ENCODE measurements around the gene SETBP1.

The SETBP1 gene

DNA sequence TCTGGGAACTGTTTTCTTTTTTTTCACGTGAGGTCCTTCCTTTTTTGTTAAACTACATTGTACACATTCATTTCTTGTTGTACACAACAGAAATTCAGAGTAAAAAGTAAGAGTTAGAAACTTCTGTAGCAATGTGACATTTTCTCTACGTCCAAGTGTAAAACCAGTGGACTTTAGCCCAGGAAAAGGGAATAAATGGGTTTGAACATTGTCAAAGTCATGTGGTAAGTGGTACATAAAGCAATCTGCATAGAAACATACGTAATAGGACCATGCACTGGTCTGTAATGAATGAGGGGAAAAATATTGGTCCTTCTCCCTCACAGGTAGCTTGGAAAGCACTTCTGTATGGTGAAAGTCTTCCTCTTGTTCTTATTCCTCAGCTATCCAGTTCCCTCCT lies 421.4 kb downstream of the SETBP1 start:
- no peak for DNase-seq
- no peak overlapping the region for H3K4me3 ChIP-seq (ENCODE audit: low read depth, low read length)
- no peaks in the 10 kb centered on the region for H3K36me3 ChIP-seq
- no peaks in the 10 kb centered on the region for H3K27me3 ChIP-seq
- TF ChIP-seq, protein P1, sequence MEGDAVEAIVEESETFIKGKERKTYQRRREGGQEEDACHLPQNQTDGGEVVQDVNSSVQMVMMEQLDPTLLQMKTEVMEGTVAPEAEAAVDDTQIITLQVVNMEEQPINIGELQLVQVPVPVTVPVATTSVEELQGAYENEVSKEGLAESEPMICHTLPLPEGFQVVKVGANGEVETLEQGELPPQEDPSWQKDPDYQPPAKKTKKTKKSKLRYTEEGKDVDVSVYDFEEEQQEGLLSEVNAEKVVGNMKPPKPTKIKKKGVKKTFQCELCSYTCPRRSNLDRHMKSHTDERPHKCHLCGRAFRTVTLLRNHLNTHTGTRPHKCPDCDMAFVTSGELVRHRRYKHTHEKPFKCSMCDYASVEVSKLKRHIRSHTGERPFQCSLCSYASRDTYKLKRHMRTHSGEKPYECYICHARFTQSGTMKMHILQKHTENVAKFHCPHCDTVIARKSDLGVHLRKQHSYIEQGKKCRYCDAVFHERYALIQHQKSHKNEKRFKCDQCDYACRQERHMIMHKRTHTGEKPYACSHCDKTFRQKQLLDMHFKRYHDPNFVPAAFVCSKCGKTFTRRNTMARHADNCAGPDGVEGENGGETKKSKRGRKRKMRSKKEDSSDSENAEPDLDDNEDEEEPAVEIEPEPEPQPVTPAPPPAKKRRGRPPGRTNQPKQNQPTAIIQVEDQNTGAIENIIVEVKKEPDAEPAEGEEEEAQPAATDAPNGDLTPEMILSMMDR (IDR thresholded peaks at IDR 0.05; ENCODE audit: low read depth, low read length) = no peak
- H3K4me1 ChIP-seq = no peaks in the 10 kb centered on the region
- H3K9me3 ChIP-seq = no peaks in the 10 kb centered on the region

DNA sequence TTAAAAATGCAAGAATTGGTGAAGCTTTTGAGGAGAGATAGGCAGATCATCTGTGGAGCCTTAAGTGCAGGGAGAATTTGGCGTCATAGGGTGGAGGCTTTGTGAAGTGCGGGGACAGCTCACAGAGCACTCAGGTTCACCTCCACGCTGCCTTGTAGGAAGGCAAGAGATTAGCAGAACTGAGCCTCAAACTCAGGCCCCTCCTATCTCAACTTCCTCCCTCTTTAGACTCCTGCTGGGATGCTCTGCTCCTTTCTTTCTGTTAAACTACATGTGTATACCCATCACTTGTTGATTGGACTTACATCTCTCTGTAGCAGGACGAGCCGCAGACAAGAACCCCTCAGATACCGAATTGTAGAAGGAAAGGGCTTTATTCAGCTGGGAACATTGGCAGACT lies 422.2 kb downstream of the SETBP1 start:
- H3K4me1 ChIP-seq = no peaks in the 10 kb centered on the region
- TF ChIP-seq, protein P1 (IDR thresholded peaks at IDR 0.05; ENCODE audit: low read depth, low read length) = no peak

DNA sequence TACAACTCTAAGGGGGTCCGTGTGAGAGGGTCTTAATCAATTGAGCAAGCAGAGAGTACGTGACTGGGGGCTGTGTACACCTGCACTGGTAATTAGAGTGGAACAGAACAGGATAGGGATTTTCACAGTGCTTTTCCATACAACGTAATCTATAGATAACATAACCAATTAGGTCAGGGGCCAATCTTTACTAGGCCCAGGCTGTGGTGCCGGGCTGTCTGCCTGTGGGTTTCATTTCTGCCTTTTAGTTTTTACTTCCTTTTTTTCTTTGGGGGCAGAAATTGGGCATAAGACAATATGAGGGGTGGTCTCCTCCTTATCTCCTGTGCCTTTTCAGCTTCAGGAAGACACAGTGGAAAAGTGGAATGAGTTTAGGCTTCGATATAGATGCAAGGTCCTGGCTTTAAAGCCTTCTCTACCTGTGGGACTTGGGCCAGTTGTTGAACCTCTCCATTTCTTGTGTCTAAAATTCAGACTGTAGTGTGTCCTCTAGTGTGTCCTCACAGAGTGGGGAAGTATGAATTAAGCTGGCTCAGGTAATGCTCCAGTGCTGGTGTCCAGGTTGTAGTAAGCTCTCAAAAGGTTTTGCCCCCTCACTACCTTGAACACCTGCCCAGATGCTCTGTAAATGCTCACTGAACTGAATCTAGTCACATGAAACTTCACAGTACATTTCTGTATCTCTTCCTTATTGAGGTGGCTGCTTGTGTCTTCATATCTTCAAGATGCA lies 422.8 kb downstream of the SETBP1 start:
- Histone ChIP-seq H3K4me3 (ENCODE audit: low read depth, low read length) (no peak overlapping the region), H3K36me3 (no peaks in the 10 kb centered on the region), H3K27me3 (no peaks in the 10 kb centered on the region), H3K9me3 (no peaks in the 10 kb centered on the region), H3K4me1 (no peaks in the 10 kb centered on the region)
- TF ChIP-seq, protein P1 (IDR thresholded peaks at IDR 0.05; ENCODE audit: low read depth, low read length) = no peak
- DNase-seq = no peak

More for the DNA sequence above, 422.2 kb downstream of the SETBP1 start:
- DNase-seq = no peak
- H3K27me3 ChIP-seq = no peaks in the 10 kb centered on the region
- no peak overlapping the region for H3K4me3 ChIP-seq (ENCODE audit: low read depth, low read length)
- H3K36me3 ChIP-seq = no peaks in the 10 kb centered on the region
- H3K9me3 ChIP-seq = no peaks in the 10 kb centered on the region

DNA sequence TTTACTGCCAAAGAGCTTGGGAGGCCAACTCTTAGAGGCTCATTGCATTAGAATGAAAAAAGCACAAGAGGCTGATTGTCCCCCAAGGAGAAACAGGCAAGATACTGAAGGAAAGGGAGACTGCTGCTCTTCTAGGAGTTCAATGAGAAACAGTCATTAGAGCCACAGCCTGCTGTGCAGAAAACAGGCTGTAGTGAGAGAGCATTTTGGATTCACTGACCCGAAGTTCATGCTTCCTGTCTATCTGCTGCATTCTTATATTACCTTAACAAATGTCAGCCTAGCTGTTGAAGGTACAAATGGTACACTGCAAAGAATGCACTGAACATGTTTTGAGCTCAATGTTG lies 423.3 kb downstream of the SETBP1 start:
- H3K4me1 ChIP-seq = no peaks in the 10 kb centered on the region
- no peaks in the 10 kb centered on the region for H3K9me3 ChIP-seq
- DNase-seq = no peak
- H3K36me3 ChIP-seq = no peaks in the 10 kb centered on the region
- TF ChIP-seq, protein P1 (IDR thresholded peaks at IDR 0.05; ENCODE audit: low read depth, low read length) = no peak
- H3K27me3 ChIP-seq = no peaks in the 10 kb centered on the region
- H3K4me3 ChIP-seq (ENCODE audit: low read depth, low read length) = no peak overlapping the region

DNA sequence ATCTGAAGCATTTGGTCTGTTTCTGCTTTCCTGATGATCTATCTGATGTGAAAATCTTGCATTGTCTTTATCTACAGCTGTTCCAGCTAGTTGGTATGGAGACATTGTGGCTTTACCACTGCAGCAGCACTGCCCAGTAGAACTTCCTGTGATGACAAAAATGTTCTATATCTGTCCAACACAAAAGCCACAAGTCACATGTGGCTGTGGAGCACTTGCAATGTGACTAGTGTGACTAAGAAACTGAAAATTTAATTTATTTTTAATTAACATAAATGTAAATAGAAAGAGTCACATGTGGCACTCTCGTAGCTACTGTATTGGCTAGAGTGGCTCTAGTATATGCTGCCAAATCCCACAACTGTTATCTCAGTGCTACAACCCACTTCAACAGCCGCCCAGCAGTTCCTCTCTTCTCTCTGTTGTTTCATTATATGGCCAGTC lies 425.7 kb downstream of the SETBP1 start:
- H3K4me1 ChIP-seq = no peaks in the 10 kb centered on the region
- no peak overlapping the region for H3K4me3 ChIP-seq (ENCODE audit: low read depth, low read length)
- H3K27me3 ChIP-seq = no peaks in the 10 kb centered on the region
- H3K9me3 ChIP-seq = no peaks in the 10 kb centered on the region
- no peak for DNase-seq
- TF ChIP-seq, protein P1 (IDR thresholded peaks at IDR 0.05; ENCODE audit: low read depth, low read length) = no peak
- H3K36me3 ChIP-seq = no peaks in the 10 kb centered on the region

DNA sequence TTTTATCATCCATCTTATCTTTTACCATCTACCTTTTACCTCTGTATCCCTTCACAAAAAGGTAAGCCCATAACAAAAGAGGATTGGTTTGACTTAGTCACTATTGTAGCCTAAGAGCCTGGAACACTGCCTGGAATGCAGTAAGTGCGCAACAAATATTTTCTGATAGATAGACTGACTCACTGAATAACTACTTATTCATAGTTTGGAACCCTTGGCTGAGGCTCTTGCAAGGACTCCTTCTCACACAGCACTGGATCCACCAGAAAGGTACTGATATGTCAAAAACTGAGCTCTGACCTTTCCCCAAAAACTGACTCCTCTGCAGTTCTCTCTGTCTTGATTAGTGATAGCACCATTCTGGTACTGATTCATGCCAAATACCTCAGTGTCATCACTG lies 426.7 kb downstream of the SETBP1 start:
- H3K36me3 ChIP-seq = no peaks in the 10 kb centered on the region
- no peak overlapping the region for H3K4me3 ChIP-seq (ENCODE audit: low read depth, low read length)
- DNase-seq = no peak
- no peaks in the 10 kb centered on the region for H3K9me3 ChIP-seq
- no peaks in the 10 kb centered on the region for H3K4me1 ChIP-seq
- no peaks in the 10 kb centered on the region for H3K27me3 ChIP-seq
- TF ChIP-seq, protein P1 (IDR thresholded peaks at IDR 0.05; ENCODE audit: low read depth, low read length) = no peak
